ENCODE data around the gene PLXND1. TPM values are rescaled to one million over a fixed set of nuclear protein-coding genes. Genes with fewer than 3 reads are reported as not detected.

The PLXND1 gene
- total RNA-seq, 1 donor from 2014 or later = 1.7 TPM

GRCh38 chr3:129602309-129602708, 4.2 kb downstream of the PLXND1 start:
- H3K4me3 Mint-ChIP-seq = no peak overlapping the region
- H3K27ac Mint-ChIP-seq = no peak overlapping the region
- DNase-seq (ENCODE audit: low spot score) = no peak
- H3K4me1 Mint-ChIP-seq (ENCODE audit: low read depth) = peaks cover 5% of the 10 kb centered on the region
- H3K9me3 Mint-ChIP-seq = no peaks in the 10 kb centered on the region
- intact Hi-C loops (cut with micrococcal nuclease) = no loop called here
- peaks cover 1% of the 10 kb centered on the region for H3K36me3 Mint-ChIP-seq (ENCODE audit: low read depth)
- H3K27me3 Mint-ChIP-seq (ENCODE audit: insufficient read depth) = peaks cover 50% of the 10 kb centered on the region

- peaks cover 47% of the 10 kb centered on the region for H3K27me3 Mint-ChIP-seq (ENCODE audit: insufficient read depth)
- peak overlapping the region; percentile 18 for H3K27ac Mint-ChIP-seq
- no peak overlapping the region for H3K4me3 Mint-ChIP-seq
- intact Hi-C loops (cut with micrococcal nuclease) = no loop called here
- no peak for DNase-seq (ENCODE audit: low spot score)
- peaks cover 5% of the 10 kb centered on the region for H3K4me1 Mint-ChIP-seq (ENCODE audit: low read depth)
- no peaks in the 10 kb centered on the region for H3K9me3 Mint-ChIP-seq
- H3K36me3 Mint-ChIP-seq (ENCODE audit: low read depth) = peaks cover 1% of the 10 kb centered on the region
Measured at GRCh38 chr3:129601713-129602112, 4.8 kb downstream of the PLXND1 start.

GRCh38 chr3:129600348-129600747, 6.1 kb downstream of the PLXND1 start:
- peaks cover 46% of the 10 kb centered on the region for H3K27me3 Mint-ChIP-seq (ENCODE audit: insufficient read depth)
- H3K27ac Mint-ChIP-seq = no peak overlapping the region
- no peaks in the 10 kb centered on the region for H3K4me1 Mint-ChIP-seq (ENCODE audit: low read depth)
- no peak for DNase-seq (ENCODE audit: low spot score)
- H3K4me3 Mint-ChIP-seq = no peak overlapping the region
- H3K36me3 Mint-ChIP-seq (ENCODE audit: low read depth) = no peaks in the 10 kb centered on the region
- H3K9me3 Mint-ChIP-seq = no peaks in the 10 kb centered on the region
- intact Hi-C loops (cut with micrococcal nuclease) = no loop called here

- Mint-ChIP-seq H3K27ac (no peak overlapping the region), H3K4me1 (ENCODE audit: low read depth) (no peaks in the 10 kb centered on the region), H3K27me3 (ENCODE audit: insufficient read depth) (peaks cover 50% of the 10 kb centered on the region), H3K36me3 (ENCODE audit: low read depth) (no peaks in the 10 kb centered on the region), H3K4me3 (no peak overlapping the region), H3K9me3 (no peaks in the 10 kb centered on the region)
- no peak for DNase-seq (ENCODE audit: low spot score)
- intact Hi-C loops (cut with micrococcal nuclease) = no loop called here
Measured at GRCh38 chr3:129599607-129600006, 6.9 kb downstream of the PLXND1 start.

- H3K27me3 Mint-ChIP-seq (ENCODE audit: insufficient read depth) = peaks cover 45% of the 10 kb centered on the region
- intact Hi-C loops (cut with micrococcal nuclease) = no loop called here
- H3K4me3 Mint-ChIP-seq = no peak overlapping the region
- no peak overlapping the region for H3K27ac Mint-ChIP-seq
- DNase-seq (ENCODE audit: low spot score) = no peak
- H3K4me1 Mint-ChIP-seq (ENCODE audit: low read depth) = peaks cover 5% of the 10 kb centered on the region
- H3K9me3 Mint-ChIP-seq = no peaks in the 10 kb centered on the region
- H3K36me3 Mint-ChIP-seq (ENCODE audit: low read depth) = no peaks in the 10 kb centered on the region
Measured at GRCh38 chr3:129599073-129599472, 7.4 kb downstream of the PLXND1 start.

- Mint-ChIP-seq H3K4me3 (no peak overlapping the region), H3K36me3 (ENCODE audit: low read depth) (no peaks in the 10 kb centered on the region), H3K27me3 (ENCODE audit: insufficient read depth) (peaks cover 44% of the 10 kb centered on the region), H3K27ac (no peak overlapping the region), H3K9me3 (no peaks in the 10 kb centered on the region), H3K4me1 (ENCODE audit: low read depth) (peaks cover 11% of the 10 kb centered on the region)
- intact Hi-C loops (cut with micrococcal nuclease) = no loop called here
- no peak for DNase-seq (ENCODE audit: low spot score)
Measured at GRCh38 chr3:129598484-129598883, 8.0 kb downstream of the PLXND1 start.

- peaks cover 16% of the 10 kb centered on the region for H3K4me1 Mint-ChIP-seq (ENCODE audit: low read depth)
- intact Hi-C loops (cut with micrococcal nuclease) = no loop called here
- peaks cover 47% of the 10 kb centered on the region for H3K27me3 Mint-ChIP-seq (ENCODE audit: insufficient read depth)
- no peak overlapping the region for H3K27ac Mint-ChIP-seq
- H3K9me3 Mint-ChIP-seq = no peaks in the 10 kb centered on the region
- DNase-seq (ENCODE audit: low spot score) = no peak
- H3K4me3 Mint-ChIP-seq = no peak overlapping the region
- H3K36me3 Mint-ChIP-seq (ENCODE audit: low read depth) = no peaks in the 10 kb centered on the region
Measured at GRCh38 chr3:129598000-129598381, 8.5 kb downstream of the PLXND1 start.

- H3K4me3 Mint-ChIP-seq = no peak overlapping the region
- H3K36me3 Mint-ChIP-seq (ENCODE audit: low read depth) = no peaks in the 10 kb centered on the region
- no peak for DNase-seq (ENCODE audit: low spot score)
- H3K9me3 Mint-ChIP-seq = no peaks in the 10 kb centered on the region
- no peak overlapping the region for H3K27ac Mint-ChIP-seq
- peaks cover 18% of the 10 kb centered on the region for H3K4me1 Mint-ChIP-seq (ENCODE audit: low read depth)
- peaks cover 43% of the 10 kb centered on the region for H3K27me3 Mint-ChIP-seq (ENCODE audit: insufficient read depth)
- intact Hi-C loops (cut with micrococcal nuclease) = no loop called here
Measured at GRCh38 chr3:129597087-129597999, 9.1 kb downstream of the PLXND1 start.

GRCh38 chr3:129596194-129597086, 10.0 kb downstream of the PLXND1 start:
- Mint-ChIP-seq H3K4me1 (ENCODE audit: low read depth) (peaks cover 18% of the 10 kb centered on the region), H3K36me3 (ENCODE audit: low read depth) (no peaks in the 10 kb centered on the region), H3K27ac (no peak overlapping the region), H3K9me3 (no peaks in the 10 kb centered on the region), H3K27me3 (ENCODE audit: insufficient read depth) (peaks cover 47% of the 10 kb centered on the region), H3K4me3 (no peak overlapping the region)
- intact Hi-C loops (cut with micrococcal nuclease) = no loop called here
- DNase-seq (ENCODE audit: low spot score) = no peak

- intact Hi-C loops (cut with micrococcal nuclease) = no loop called here
- no peak for DNase-seq (ENCODE audit: low spot score)
- Mint-ChIP-seq H3K27me3 (ENCODE audit: insufficient read depth) (peaks cover 51% of the 10 kb centered on the region), H3K4me3 (no peak overlapping the region), H3K36me3 (ENCODE audit: low read depth) (no peaks in the 10 kb centered on the region), H3K9me3 (no peaks in the 10 kb centered on the region), H3K27ac (no peak overlapping the region), H3K4me1 (ENCODE audit: low read depth) (peaks cover 18% of the 10 kb centered on the region)
Measured at GRCh38 chr3:129595544-129596193, 10.8 kb downstream of the PLXND1 start.

- intact Hi-C loops (cut with micrococcal nuclease) = loop anchor here (5.0 kb wide), 1 partner anchor 153 kb away; the partner anchor contains the start of gene IFT122
- no peaks in the 10 kb centered on the region for H3K9me3 Mint-ChIP-seq
- DNase-seq (ENCODE audit: low spot score) = no peak
Measured at GRCh38 chr3:129594907-129595390, 11.5 kb downstream of the PLXND1 start.

GRCh38 chr3:129594409-129594808, 12.1 kb downstream of the PLXND1 start:
- no peak for DNase-seq (ENCODE audit: low spot score)
- Mint-ChIP-seq H3K36me3 (ENCODE audit: low read depth) (no peaks in the 10 kb centered on the region), H3K27me3 (ENCODE audit: insufficient read depth) (peaks cover 52% of the 10 kb centered on the region), H3K27ac (no peak overlapping the region), H3K4me1 (ENCODE audit: low read depth) (peaks cover 18% of the 10 kb centered on the region), H3K9me3 (no peaks in the 10 kb centered on the region), H3K4me3 (no peak overlapping the region)
- intact Hi-C loops (cut with micrococcal nuclease) = loop anchor here (5.0 kb wide), 1 partner anchor 152 kb away; the partner anchor contains the start of gene IFT122

More at GRCh38 chr3:129594907-129595390, 11.5 kb downstream of the PLXND1 start:
- Mint-ChIP-seq H3K27me3 (ENCODE audit: insufficient read depth) (peaks cover 51% of the 10 kb centered on the region), H3K4me1 (ENCODE audit: low read depth) (peaks cover 18% of the 10 kb centered on the region), H3K36me3 (ENCODE audit: low read depth) (no peaks in the 10 kb centered on the region), H3K27ac (no peak overlapping the region), H3K4me3 (no peak overlapping the region)

Measured in activated T-helper 1 cell treated with anti-CD3 and anti-CD28 coated beads, Interleukin-12 subunit alpha, Interleukin-12 subunit beta, Interleukin-2, Interleukin-4 antibody, amounts not matched to agents 30 ng/mL and 10 ng/mL and 1 ng/mL, durations not matched to agents 14 hours and 24 hours and 36 hours (primary cell).